Mucosa of stomach (tissue), 1 donor: Measurements from ENCODE around the gene MEF2D.

Experiments
- H3K27me3 ChIP-seq: one replicate; pipeline ENCODE4 v1.7.0; 2013; ENCODE audit warnings: mild to moderate bottlenecking, low read length; ENCODE audit not compliant: control insufficient read depth, insufficient read depth
- H3K36me3 ChIP-seq: one replicate; pipeline ENCODE4 v1.7.0; 2013; ENCODE audit warnings: low read length; ENCODE audit not compliant: control insufficient read depth, insufficient read depth
- H3K4me1 ChIP-seq: one replicate; pipeline ENCODE4 v1.7.0; 2013; ENCODE audit warnings: mild to moderate bottlenecking, low read length; ENCODE audit not compliant: control insufficient read depth, insufficient read depth
- H3K4me3 ChIP-seq: one replicate; pipeline ENCODE4 v1.7.0; 2013; ENCODE audit warnings: low read length
- H3K9ac ChIP-seq: one replicate; pipeline ENCODE4 v1.7.0; 2013; ENCODE audit warnings: mild to moderate bottlenecking, low read length, moderate library complexity
- H3K9me3 ChIP-seq: one replicate; pipeline ENCODE4 v1.7.0; 2013; ENCODE audit warnings: mild to moderate bottlenecking, low read length, moderate library complexity; ENCODE audit not compliant: control insufficient read depth
- donor health status: Pancreatic carcinoma.

Gene MEF2D

GRCh38 chr1:156421062-156421938 lies 79.3 kb downstream of the MEF2D start:
- H3K4me3 ChIP-seq: no peak overlapping the region
- H3K27me3 ChIP-seq: peaks cover 95% of the 10 kb centered on the region
- H3K9me3 ChIP-seq: no peaks in the 10 kb centered on the region
- no peak overlapping the region for H3K9ac ChIP-seq
- peaks cover 35% of the 10 kb centered on the region for H3K4me1 ChIP-seq
- H3K36me3 ChIP-seq: no peaks in the 10 kb centered on the region

- Histone ChIP-seq H3K36me3 (no peaks in the 10 kb centered on the region), H3K27me3 (peaks cover 96% of the 10 kb centered on the region), H3K9ac (no peak overlapping the region), H3K4me1 (peaks cover 35% of the 10 kb centered on the region), H3K9me3 (no peaks in the 10 kb centered on the region), H3K4me3 (no peak overlapping the region)
Observed at GRCh38 chr1:156420205-156421061, 80.1 kb downstream of the MEF2D start.

GRCh38 chr1:156419854-156420204 lies 80.7 kb downstream of the MEF2D start:
- Histone ChIP-seq H3K9me3 (no peaks in the 10 kb centered on the region), H3K27me3 (peaks cover 94% of the 10 kb centered on the region), H3K4me1 (peaks cover 35% of the 10 kb centered on the region), H3K4me3 (no peak overlapping the region), H3K36me3 (no peaks in the 10 kb centered on the region), H3K9ac (no peak overlapping the region)

- H3K4me3 ChIP-seq: no peak overlapping the region
- peaks cover 35% of the 10 kb centered on the region for H3K4me1 ChIP-seq
- H3K9me3 ChIP-seq: no peaks in the 10 kb centered on the region
- H3K36me3 ChIP-seq: no peaks in the 10 kb centered on the region
- H3K27me3 ChIP-seq: peaks cover 93% of the 10 kb centered on the region
- H3K9ac ChIP-seq: no peak overlapping the region
Observed at GRCh38 chr1:156418416-156419070, 82.0 kb downstream of the MEF2D start.

- peaks cover 86% of the 10 kb centered on the region for H3K27me3 ChIP-seq
- peaks cover 30% of the 10 kb centered on the region for H3K4me1 ChIP-seq
- H3K9me3 ChIP-seq: no peaks in the 10 kb centered on the region
- no peak overlapping the region for H3K9ac ChIP-seq
- H3K4me3 ChIP-seq: no peak overlapping the region
- H3K36me3 ChIP-seq: no peaks in the 10 kb centered on the region
Observed at GRCh38 chr1:156417401-156418020, 83.1 kb downstream of the MEF2D start.

GRCh38 chr1:156416993-156417392 lies 83.6 kb downstream of the MEF2D start:
- Histone ChIP-seq H3K9ac (no peak overlapping the region), H3K36me3 (no peaks in the 10 kb centered on the region), H3K9me3 (no peaks in the 10 kb centered on the region), H3K27me3 (peaks cover 80% of the 10 kb centered on the region), H3K4me3 (no peak overlapping the region), H3K4me1 (peaks cover 25% of the 10 kb centered on the region)

- H3K27me3 ChIP-seq: peaks cover 66% of the 10 kb centered on the region
- no peaks in the 10 kb centered on the region for H3K36me3 ChIP-seq
Observed at GRCh38 chr1:156414461-156415064, 86.0 kb downstream of the MEF2D start.

More at GRCh38 chr1:156414461-156415064, 86.0 kb downstream of the MEF2D start:
- Histone ChIP-seq H3K4me3 (no peak overlapping the region), H3K9ac (no peak overlapping the region), H3K4me1 (peaks cover under 1% of the 10 kb centered on the region), H3K9me3 (no peaks in the 10 kb centered on the region)
